Mesenchymal stem cell (in vitro differentiated cells and primary cell): ENCODE measurements around the gene RRAGB.
"Not testable (repeated sequence)": the region's sequence is repeated elsewhere in the genome, so short reads cannot be mapped to it uniquely, and the experiment has no call there.

Experiments
- DNase-seq: peaks from one replicate; pipeline ENCODE4 v3.0.0-alpha.2; 2013
- H2AFZ ChIP-seq: one replicate; pipeline ENCODE4 v1.6.1; 2013; ENCODE audit warnings: low read depth, mild to moderate bottlenecking, control low read depth, inconsistent platforms, low read length, moderate library complexity
- H2AK5ac ChIP-seq: 2 replicates; pipeline ENCODE4 v1.6.1; 2013; ENCODE audit warnings: low read length, moderate library complexity, mild to moderate bottlenecking, inconsistent platforms; ENCODE audit not compliant: severe bottlenecking
- H2BK120ac ChIP-seq: one replicate; pipeline ENCODE4 v1.6.1; 2013; ENCODE audit warnings: low read depth, mild to moderate bottlenecking, inconsistent platforms, low read length, moderate library complexity
- H2BK12ac ChIP-seq, 2 experiments: one replicate each; pipeline ENCODE4 v1.6.1; 2013; ENCODE audit warnings: inconsistent platforms in 2 of 2, low read length in 2 of 2, mild to moderate bottlenecking in 2 of 2, moderate library complexity in 2 of 2, control low read depth in 1 of 2
- H2BK15ac ChIP-seq: one replicate; pipeline ENCODE4 v1.6.1; 2013; ENCODE audit warnings: mild to moderate bottlenecking, low read depth, inconsistent platforms; ENCODE audit not compliant: poor library complexity, severe bottlenecking
- H2BK5ac ChIP-seq: 2 replicates; pipeline ENCODE4 v1.6.1; 2013; ENCODE audit warnings: low read depth, mild to moderate bottlenecking, low read length, control low read depth, inconsistent platforms; ENCODE audit not compliant: poor library complexity, severe bottlenecking
- H3K14ac ChIP-seq, 2 experiments: one replicate each; pipeline ENCODE4 v1.6.1; 2013; ENCODE audit warnings: inconsistent platforms in 2 of 2, low read length in 2 of 2, control low read depth in 1 of 2, mild to moderate bottlenecking in 1 of 2, moderate library complexity in 1 of 2
- H3K18ac ChIP-seq, 2 experiments: one replicate each; pipeline ENCODE4 v1.6.1; 2013; ENCODE audit warnings: inconsistent platforms in 2 of 2, low read length in 2 of 2, control low read depth in 1 of 2, low read depth in 1 of 2, mild to moderate bottlenecking in 1 of 2
- H3K23ac ChIP-seq, 2 experiments: one replicate each; pipeline ENCODE4 v1.6.1; 2013; ENCODE audit warnings: inconsistent platforms in 2 of 2, low read length in 2 of 2, mild to moderate bottlenecking in 2 of 2, moderate library complexity in 2 of 2, control low read depth in 1 of 2
- H3K27ac ChIP-seq: 2 replicates; pipeline ENCODE4 v1.5.1; 2013; ENCODE audit warnings: mild to moderate bottlenecking, moderate library complexity, low read length, control low read depth, inconsistent platforms; ENCODE audit not compliant: poor library complexity, severe bottlenecking
- H3K27me3 ChIP-seq, 2 experiments: 2 replicates each; pipeline versions ENCODE4 v1.6.1 to v1.7.0; 2013; ENCODE audit warnings: low read length in 2 of 2, mild to moderate bottlenecking in 2 of 2, moderate library complexity in 2 of 2, control low read depth in 1 of 2, inconsistent platforms in 1 of 2; ENCODE audit not compliant: control insufficient read depth in 1 of 2, insufficient read depth in 1 of 2
- H3K36me3 ChIP-seq, 2 experiments: 2 replicates each; pipeline versions ENCODE4 v1.6.1 to v1.7.0; 2013; ENCODE audit warnings: low read length in 2 of 2, control low read depth in 1 of 2, inconsistent platforms in 1 of 2, low read depth in 1 of 2, mild to moderate bottlenecking in 1 of 2; ENCODE audit not compliant: insufficient read depth in 2 of 2, control insufficient read depth in 1 of 2
- H3K4ac ChIP-seq, 2 experiments: one replicate each; pipeline ENCODE4 v1.6.1; 2013; ENCODE audit warnings: inconsistent platforms in 2 of 2, low read length in 2 of 2, mild to moderate bottlenecking in 2 of 2, moderate library complexity in 2 of 2, control low read depth in 1 of 2, low read depth in 1 of 2
- H3K4me1 ChIP-seq: 2 replicates; pipeline ENCODE4 v1.6.1; 2013; ENCODE audit warnings: low read depth, low read length, control low read depth; ENCODE audit not compliant: control insufficient read depth, insufficient read depth
- H3K4me2 ChIP-seq: 2 replicates; pipeline ENCODE4 v1.6.1; 2013; ENCODE audit warnings: low read length, mild to moderate bottlenecking, inconsistent platforms; ENCODE audit not compliant: poor library complexity, severe bottlenecking
- H3K4me3 ChIP-seq, 2 experiments: 2 replicates each; pipeline versions ENCODE4 v1.5.1 to v1.7.0; 2013; ENCODE audit warnings: low read length in 2 of 2, mild to moderate bottlenecking in 2 of 2, control low read depth in 1 of 2, low read depth in 1 of 2; ENCODE audit not compliant: insufficient read depth in 1 of 2
- H3K79me1 ChIP-seq: replicated peaks from 2 replicates; pipeline ENCODE4 v1.6.1; 2013; ENCODE audit warnings: mild to moderate bottlenecking, control low read depth, low read length, inconsistent platforms; ENCODE audit not compliant: poor library complexity, severe bottlenecking
- H3K9ac ChIP-seq: 2 replicates; pipeline ENCODE4 v1.7.0; 2013; ENCODE audit warnings: mild to moderate bottlenecking, low read length, moderate library complexity
- H3K9me3 ChIP-seq: 2 replicates; pipeline ENCODE4 v1.7.0; 2013; ENCODE audit warnings: mild to moderate bottlenecking, low read length; ENCODE audit not compliant: control insufficient read depth
- H4K8ac ChIP-seq: one replicate; pipeline ENCODE4 v1.6.1; 2013; ENCODE audit warnings: inconsistent platforms, mild to moderate bottlenecking, low read length, moderate library complexity
- H4K91ac ChIP-seq: one replicate; pipeline ENCODE4 v1.6.1; 2013; ENCODE audit warnings: mild to moderate bottlenecking, low read length, inconsistent platforms
- WGBS: methylation state at CpG from one replicate; pipeline ENCODE4 v1.1.7; 2013; ENCODE audit warnings: mixed read lengths; 5-methylcytosine and 5-hydroxymethylcytosine counted together

The RRAGB gene

GRCh38 chrX:55695227-55696018 lies 22.1 kb upstream of the RRAGB start:
- H3K36me3 ChIP-seq, result no peaks in the 10 kb centered on the region
- no peak overlapping the region for H2AK5ac ChIP-seq
- H2BK12ac ChIP-seq, result no peak overlapping the region
- WGBS, result 76% methylated on average over 3 of the region's 5 CpGs
- no peaks in the 10 kb centered on the region for H3K4me1 ChIP-seq
- H4K8ac ChIP-seq, result no peak overlapping the region
- no peak overlapping the region for H3K14ac ChIP-seq
- H3K23ac ChIP-seq, result no peak overlapping the region
- H2BK120ac ChIP-seq, result no peak overlapping the region
- no peaks in the 10 kb centered on the region for H3K79me1 ChIP-seq
- H2BK15ac ChIP-seq, result no peak overlapping the region
- no peaks in the 10 kb centered on the region for H3K27me3 ChIP-seq
- peaks cover 4% of the 10 kb centered on the region for H3K9me3 ChIP-seq
- no peak overlapping the region for H4K91ac ChIP-seq
- no peak overlapping the region for H3K18ac ChIP-seq
- no peak for DNase-seq
- H2BK5ac ChIP-seq, result no peak overlapping the region
- no peak overlapping the region for H3K9ac ChIP-seq
- no peak overlapping the region for H3K4me2 ChIP-seq
- no peak overlapping the region for H3K4ac ChIP-seq
- H3K27ac ChIP-seq, result no peak overlapping the region
- H2AFZ ChIP-seq, result no peak overlapping the region
- no peak overlapping the region for H3K4me3 ChIP-seq

- Histone ChIP-seq H2BK5ac (no peak overlapping the region), H3K14ac (no peak overlapping the region)
- WGBS, result no CpG with 5 or more reads among the region's 1 CpG
Observed at GRCh38 chrX:55697381-55697780, 20.2 kb upstream of the RRAGB start.

GRCh38 chrX:55702671-55703070 lies 14.9 kb upstream of the RRAGB start:
- Histone ChIP-seq H2AFZ (no peak overlapping the region), H3K27me3 (no peaks in the 10 kb centered on the region), H2BK12ac (no peak overlapping the region), H3K14ac (no peak overlapping the region), H2BK5ac (no peak overlapping the region), H3K36me3 (no peaks in the 10 kb centered on the region), H4K91ac (no peak overlapping the region), H2AK5ac (no peak overlapping the region), H3K9ac (no peak overlapping the region), H3K4me3 (no peak overlapping the region), H3K27ac (no peak overlapping the region), H3K4ac (no peak overlapping the region), H3K79me1 (no peaks in the 10 kb centered on the region), H3K4me1 (no peaks in the 10 kb centered on the region), H2BK120ac (no peak overlapping the region), H3K4me2 (no peak overlapping the region), H3K9me3 (peaks cover 22% of the 10 kb centered on the region), H2BK15ac (no peak overlapping the region), H3K18ac (no peak overlapping the region), H4K8ac (no peak overlapping the region), H3K23ac (no peak overlapping the region)
- no peak for DNase-seq
- WGBS, result 59% methylated on average over 5 of the region's 5 CpGs

More at GRCh38 chrX:55697381-55697780, 20.2 kb upstream of the RRAGB start:
- Histone ChIP-seq H3K79me1 (no peaks in the 10 kb centered on the region), H2BK12ac (no peak overlapping the region), H3K9me3 (peaks cover 17% of the 10 kb centered on the region), H3K18ac (no peak overlapping the region), H3K27me3 (no peaks in the 10 kb centered on the region), H2BK15ac (no peak overlapping the region), H3K36me3 (no peaks in the 10 kb centered on the region), H3K4me2 (no peak overlapping the region), H3K4me3 (no peak overlapping the region), H3K23ac (no peak overlapping the region), H4K91ac (no peak overlapping the region), H3K27ac (no peak overlapping the region), H3K4ac (no peak overlapping the region), H3K4me1 (no peaks in the 10 kb centered on the region), H3K9ac (no peak overlapping the region), H4K8ac (no peak overlapping the region), H2BK120ac (no peak overlapping the region), H2AK5ac (no peak overlapping the region), H2AFZ (no peak overlapping the region)
- no peak for DNase-seq

- not testable (repeated sequence) for H3K27me3 ChIP-seq, H3K27ac ChIP-seq, H2BK12ac ChIP-seq, H3K79me1 ChIP-seq, H2BK5ac ChIP-seq, H3K9ac ChIP-seq, H3K23ac ChIP-seq, DNase-seq, H4K91ac ChIP-seq, H4K8ac ChIP-seq, H3K18ac ChIP-seq, H2BK120ac ChIP-seq, H3K14ac ChIP-seq, H3K4me2 ChIP-seq, H3K4me1 ChIP-seq, H3K4me3 ChIP-seq, H3K36me3 ChIP-seq, H2AK5ac ChIP-seq, H2BK15ac ChIP-seq, H2AFZ ChIP-seq, H3K4ac ChIP-seq
- peaks cover 25% of the 10 kb centered on the region for H3K9me3 ChIP-seq
- WGBS, result 29% methylated on average over 1 of the region's 2 CpGs
Observed at GRCh38 chrX:55703436-55703835, 14.1 kb upstream of the RRAGB start.
